ENCODE data around the gene LYPLA2.

- TF ChIP-seq CTCF (IDR thresholded peaks at IDR 0.05) = no peak
- no peak for TF ChIP-seq POLR2A (IDR thresholded peaks at IDR 0.05)
Observed at GRCh38 chr1:23793861-23794731, 3.2 kb downstream of the LYPLA2 start.
